Activated CD4-positive, alpha-beta T cell treated with anti-CD3 and anti-CD28 coated beads for 36 hours (primary cell): Measurements from ENCODE around the gene DZIP1. TPM values are rescaled to one million over a fixed set of nuclear protein-coding genes. Genes with fewer than 3 reads are reported as not detected.

Experiments used
- ATAC-seq: fragments of 200-7000 bp; cut with Tn5 transposase; one replicate; pipeline ENCODE4 v1.10.0; 2021; ENCODE audit warnings: mild to moderate bottlenecking, moderate library complexity
- CTCF ChIA-PET: fragments of 350-600 bp; sonication (Branson Sonifier 250); formaldehyde crosslinking; loops from one replicate; lab custom pipeline; 2021; ENCODE audit warnings: antibody characterized with exemption; lab: Charles Lee
- POLR2A ChIA-PET: fragments of 350-600 bp; sonication (Branson Sonifier 250); formaldehyde crosslinking; loops from one replicate; lab custom pipeline; 2021; ENCODE audit warnings: antibody characterized with exemption, inconsistent platforms; lab: Charles Lee
- DNase-seq: peaks from one replicate; pipeline ENCODE4 v3.0.0-alpha.2; 2020
- H3K27ac Mint-ChIP-seq: one replicate; pipeline ENCODE4 v1.8.0; 2021; ENCODE audit warnings: mixed read lengths
- H3K27me3 Mint-ChIP-seq: one replicate; pipeline ENCODE4 v1.8.0; 2021; ENCODE audit warnings: mixed read lengths
- H3K36me3 Mint-ChIP-seq: one replicate; pipeline ENCODE4 v1.8.0; 2021; ENCODE audit warnings: low read depth, mixed read lengths
- H3K4me1 Mint-ChIP-seq: one replicate; pipeline ENCODE4 v1.8.0; 2021; ENCODE audit warnings: mixed read lengths
- H3K4me3 Mint-ChIP-seq: one replicate; pipeline ENCODE4 v1.8.0; 2021; ENCODE audit warnings: mild to moderate bottlenecking, moderate library complexity, mixed read lengths
- H3K9me3 Mint-ChIP-seq: one replicate; pipeline ENCODE4 v1.8.0; 2021; ENCODE audit warnings: low read depth, mixed read lengths
- intact Hi-C, 2 experiments: fragments of 100-400 bp; cut with DNase I in 1 of 2; cut with micrococcal nuclease in 1 of 2; formaldehyde crosslinking; loops; one replicate each; pipeline versions ENCODE4 v1.14.2 to v1.15.1; 2022 to 2024; cut with DNase I, micrococcal nuclease
- total RNA-seq, 2 experiments: library from RNA; stranded (reverse); gene quantifications; one replicate each; pipeline ENCODE4 v1.2.3, GENCODE V29; 2021

The DZIP1 gene
- total RNA-seq, 2 experiments from 2014 or later, result 0.33 to 0.39 TPM

DNA sequence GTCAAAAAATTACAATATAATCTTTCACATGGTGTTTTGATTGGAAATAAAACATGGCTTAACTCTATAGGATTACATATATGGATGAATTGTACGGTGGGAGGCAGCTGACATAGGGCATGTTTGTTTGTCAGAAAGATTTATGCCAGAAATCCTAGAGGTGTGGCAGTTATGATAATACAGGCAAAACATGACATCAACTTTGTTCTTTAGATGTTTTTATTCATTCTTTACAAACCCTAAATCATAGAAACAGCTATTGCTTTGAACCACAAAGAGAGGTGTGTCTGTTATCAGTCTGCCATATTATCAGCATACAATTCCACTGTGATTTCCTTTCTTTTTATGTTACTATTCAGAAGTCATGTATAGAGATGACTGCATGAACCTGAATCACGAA is 100.2 kb downstream of the DZIP1 start:
- intact Hi-C loops, result no loop called here
- no peak overlapping the region for H3K4me3 Mint-ChIP-seq
- H3K36me3 Mint-ChIP-seq, result no peaks in the 10 kb centered on the region
- no peak for ATAC-seq
- CTCF ChIA-PET, result no interaction called here
- POLR2A ChIA-PET, result no interaction called here
- H3K27ac Mint-ChIP-seq, result no peak overlapping the region
- no peaks in the 10 kb centered on the region for H3K4me1 Mint-ChIP-seq
- H3K27me3 Mint-ChIP-seq, result peaks cover 16% of the 10 kb centered on the region
- H3K9me3 Mint-ChIP-seq, result no peaks in the 10 kb centered on the region
- no peak for DNase-seq

GRCh38 chr13:95541911-95542474 is 102.5 kb downstream of the DZIP1 start:
- Mint-ChIP-seq H3K27ac (no peak overlapping the region), H3K4me3 (no peak overlapping the region), H3K4me1 (no peaks in the 10 kb centered on the region), H3K27me3 (peaks cover 13% of the 10 kb centered on the region), H3K9me3 (no peaks in the 10 kb centered on the region), H3K36me3 (no peaks in the 10 kb centered on the region)
- DNase-seq (no peak), ATAC-seq (no peak)
- ChIA-PET POLR2A (no interaction called here), CTCF (no interaction called here)
- intact Hi-C loops, result no loop called here

DNA sequence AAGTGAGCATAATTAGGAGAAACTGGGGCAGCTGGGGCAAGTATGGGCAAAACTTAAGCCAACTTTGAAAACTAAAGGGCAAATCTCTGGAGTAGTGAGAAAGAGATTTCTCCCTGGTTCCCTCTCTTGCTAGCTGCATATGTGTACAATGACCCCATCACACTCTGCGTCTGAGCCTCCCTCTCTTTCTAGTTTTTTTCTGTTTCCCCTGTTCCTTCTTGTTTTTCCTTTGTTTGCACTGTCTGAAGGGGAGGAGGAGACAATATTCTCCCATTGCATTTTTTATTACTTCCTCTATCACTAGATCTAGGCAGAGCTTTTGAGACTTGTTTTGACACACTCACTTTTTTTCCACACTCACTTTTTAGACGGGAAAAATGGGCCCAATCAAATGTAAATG is 103.2 kb downstream of the DZIP1 start:
- H3K4me3 Mint-ChIP-seq, result no peak overlapping the region
- no peaks in the 10 kb centered on the region for H3K9me3 Mint-ChIP-seq
- ATAC-seq, result no peak

DNA sequence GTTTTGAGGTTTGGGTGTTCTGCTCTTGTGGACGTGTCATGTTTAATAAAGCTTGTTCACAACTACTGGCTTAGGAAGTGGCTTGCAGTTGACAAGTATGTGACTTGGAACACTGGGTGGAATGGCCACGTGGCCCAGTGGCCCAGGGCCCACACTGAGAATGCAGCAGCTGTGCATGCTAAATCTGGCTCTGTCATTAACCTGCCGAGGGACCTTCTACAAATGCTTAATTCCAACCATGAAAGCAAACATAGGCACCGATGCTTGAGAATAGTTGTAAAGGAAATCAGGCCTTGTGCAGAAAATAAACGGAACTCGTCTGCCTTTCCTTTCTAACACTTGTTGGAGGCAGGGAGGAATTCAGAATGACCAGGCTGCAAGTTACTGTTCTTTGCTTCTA is 103.6 kb downstream of the DZIP1 start:
- Mint-ChIP-seq H3K4me1 (no peaks in the 10 kb centered on the region), H3K4me3 (no peak overlapping the region), H3K27me3 (peaks cover 15% of the 10 kb centered on the region), H3K9me3 (no peaks in the 10 kb centered on the region), H3K36me3 (no peaks in the 10 kb centered on the region), H3K27ac (no peak overlapping the region)
- no peak for DNase-seq
- CTCF ChIA-PET, result interaction anchor here (6.2 kb wide), 1 partner anchor 293 kb away, joined by 50 read pairs; no protein-coding TSS in a partner anchor
- ATAC-seq, result no peak
- POLR2A ChIA-PET, result no interaction called here
- intact Hi-C loops, result no loop called here

More for the DNA sequence above, 103.2 kb downstream of the DZIP1 start:
- Mint-ChIP-seq H3K27me3 (peaks cover 15% of the 10 kb centered on the region), H3K36me3 (no peaks in the 10 kb centered on the region), H3K27ac (no peak overlapping the region), H3K4me1 (no peaks in the 10 kb centered on the region)
- DNase-seq, result no peak
- POLR2A ChIA-PET, result no interaction called here
- intact Hi-C loops, result no loop called here
- CTCF ChIA-PET, result no interaction called here

DNA sequence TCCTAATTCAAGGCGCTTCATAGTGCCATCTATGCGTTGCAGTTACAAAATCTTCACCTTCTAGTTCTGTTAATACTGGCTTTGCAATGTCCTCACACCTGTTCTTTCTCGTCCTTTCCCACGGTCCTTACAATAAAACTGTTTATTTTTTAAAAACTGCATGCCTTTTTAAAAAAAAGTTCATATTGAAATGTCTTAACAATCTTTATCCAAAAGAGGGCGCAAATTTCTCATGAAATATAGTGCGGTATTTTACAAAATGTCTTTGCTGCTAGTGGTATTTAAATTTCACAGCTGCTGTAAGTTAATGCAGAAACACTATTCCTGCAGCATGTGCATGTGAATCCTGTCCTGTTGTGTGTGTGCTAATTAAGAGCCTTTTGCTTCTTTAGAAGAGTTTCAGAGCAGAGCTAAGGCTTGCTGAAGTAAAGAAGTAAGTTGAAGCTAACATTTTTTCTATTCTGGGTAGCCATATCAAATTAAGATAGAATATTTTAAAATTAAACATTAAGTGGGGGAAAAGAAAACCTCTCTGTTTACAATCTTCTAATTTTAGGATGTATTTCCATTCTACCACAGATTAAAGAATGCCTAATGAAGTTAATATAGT is 107.8 kb downstream of the DZIP1 start:
- Mint-ChIP-seq H3K27me3 (peaks cover 27% of the 10 kb centered on the region), H3K4me3 (no peak overlapping the region), H3K4me1 (peaks cover 10% of the 10 kb centered on the region), H3K9me3 (no peaks in the 10 kb centered on the region), H3K27ac (no peak overlapping the region), H3K36me3 (no peaks in the 10 kb centered on the region)
- ATAC-seq (no peak), DNase-seq (no peak)
- ChIA-PET CTCF (interaction anchor here (0.6 to 6.2 kb wide), 19 partner anchors 12 to 447 kb away, joined by 3 to 50 read pairs (median 4); partner anchors contain the start of gene DZIP1), POLR2A (no interaction called here)
- intact Hi-C loops, result loop anchor here (1.0 to 5.0 kb wide), 3 partner anchors 125 to 298 kb away; no protein-coding TSS in a partner anchor

DNA sequence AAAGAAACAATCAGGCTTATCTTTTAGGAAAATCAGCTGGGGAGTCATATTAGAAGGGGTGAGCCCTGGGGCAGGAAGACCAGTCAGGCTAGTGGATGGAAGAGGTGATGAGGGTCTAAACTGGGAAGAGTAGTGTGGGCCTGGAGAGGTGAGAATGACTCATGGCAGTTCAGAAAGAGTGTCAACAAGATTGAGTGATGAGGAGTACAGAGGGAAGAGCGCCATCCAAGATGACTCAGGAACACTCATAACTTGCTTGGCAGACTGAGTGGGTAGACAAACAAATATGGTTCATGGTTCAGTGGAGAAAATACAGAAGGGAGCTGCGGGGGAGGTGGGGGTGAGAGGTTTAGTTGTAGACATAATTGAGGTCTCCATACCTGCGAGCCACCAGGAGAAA is 109.3 kb downstream of the DZIP1 start:
- intact Hi-C loops, result loop anchor here in 1 of 2 experiments (5.0 kb wide), 1 partner anchor 127 kb away; no protein-coding TSS in a partner anchor
- Mint-ChIP-seq H3K4me3 (no peak overlapping the region), H3K27ac (no peak overlapping the region), H3K36me3 (no peaks in the 10 kb centered on the region), H3K4me1 (peaks cover 10% of the 10 kb centered on the region), H3K27me3 (peaks cover 28% of the 10 kb centered on the region), H3K9me3 (no peaks in the 10 kb centered on the region)
- POLR2A ChIA-PET, result no interaction called here
- DNase-seq (peak; percentile 40), ATAC-seq (peak; percentile 99)
- CTCF ChIA-PET, result interaction anchor here (6.2 kb wide), 1 partner anchor 299 kb away, joined by 50 read pairs; no protein-coding TSS in a partner anchor

- DNase-seq (no peak), ATAC-seq (no peak)
- POLR2A ChIA-PET, result no interaction called here
- CTCF ChIA-PET, result no interaction called here
- Mint-ChIP-seq H3K27me3 (peaks cover 29% of the 10 kb centered on the region), H3K9me3 (peaks cover under 1% of the 10 kb centered on the region), H3K27ac (no peak overlapping the region), H3K4me3 (no peak overlapping the region), H3K4me1 (peaks cover 10% of the 10 kb centered on the region), H3K36me3 (no peaks in the 10 kb centered on the region)
- intact Hi-C loops, result no loop called here
These were observed 110.9 kb downstream of the DZIP1 start for GRCh38 chr13:95533545-95534160.

DNA sequence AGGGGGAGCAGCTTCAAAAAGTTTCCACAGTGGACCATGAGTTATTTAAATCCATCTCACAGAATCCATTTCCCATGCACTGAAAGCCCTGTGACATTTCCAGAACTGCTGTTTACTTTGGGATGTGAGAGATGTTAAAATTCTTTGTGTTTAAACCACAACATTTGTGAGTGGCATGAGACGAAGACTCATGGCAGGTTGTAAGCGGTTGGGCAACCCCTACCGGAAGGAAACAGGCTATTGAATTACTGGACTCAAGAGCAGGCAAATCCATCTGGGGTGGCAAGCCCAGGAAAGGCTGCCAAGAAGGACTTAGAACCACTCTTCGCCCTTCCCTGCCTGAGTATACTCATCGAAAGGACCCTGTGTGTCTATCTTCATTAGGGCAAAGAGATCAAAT is 114.3 kb downstream of the DZIP1 start:
- Mint-ChIP-seq H3K4me1 (peaks cover 3% of the 10 kb centered on the region), H3K36me3 (no peaks in the 10 kb centered on the region)
- intact Hi-C loops, result no loop called here

More for the DNA sequence above, 114.3 kb downstream of the DZIP1 start:
- H3K27me3 Mint-ChIP-seq, result peaks cover 28% of the 10 kb centered on the region
- DNase-seq (no peak), ATAC-seq (no peak)
- no peak overlapping the region for H3K27ac Mint-ChIP-seq
- CTCF ChIA-PET, result no interaction called here
- no peak overlapping the region for H3K4me3 Mint-ChIP-seq
- peaks cover 6% of the 10 kb centered on the region for H3K9me3 Mint-ChIP-seq
- POLR2A ChIA-PET, result no interaction called here

Other genes starting within 250 kb of the DZIP1 start
- gene CLDN10, start 92.0 kb downstream of the DZIP1 start, total RNA-seq, result not detected
- 10 to 100 TPM; 13.4 to 16.3 TPM for gene DNAJC3, start 32.4 kb upstream of the DZIP1 start, total RNA-seq